SU-DHL-6 (cell line): ENCODE data around the gene MS4A13.

Source experiments
- H2AFZ ChIP-seq: fragments of 200-600 bp; sonication (generic); 2 replicates; pipeline ENCODE4 v1.6.1; 2014; ENCODE audit warnings: low read depth, mild to moderate bottlenecking, moderate library complexity, mixed read lengths, antibody characterized with exemption, low read length; ENCODE audit not compliant: severe bottlenecking
- H3F3A ChIP-seq: fragments of 200-600 bp; shearing (Covaris generic); 2 replicates; pipeline ENCODE4 v1.6.0; 2016; ENCODE audit warnings: antibody characterized with exemption, mild to moderate bottlenecking; ENCODE audit not compliant: insufficient read depth
- H3K27ac ChIP-seq: fragments of 200-600 bp; sonication (generic); 2 replicates; pipeline ENCODE4 v1.5.1; 2016; ENCODE audit warnings: low read depth, mild to moderate bottlenecking, low read length, moderate library complexity, mixed read lengths
- H3K27me3 ChIP-seq: fragments of 200-600 bp; sonication (generic), shearing (Covaris generic); 2 replicates; pipeline ENCODE4 v1.6.0; 2014; ENCODE audit warnings: mild to moderate bottlenecking, low read length
- H3K36me3 ChIP-seq: fragments of 200-600 bp; sonication (generic); 2 replicates; pipeline ENCODE4 v1.6.1; 2014; ENCODE audit warnings: mild to moderate bottlenecking, low read length, mixed read lengths
- H3K4me2 ChIP-seq: fragments of 300-600, 200-600 bp; shearing (Covaris generic), sonication (generic); 2 replicates; pipeline ENCODE4 v1.6.0; 2014; ENCODE audit warnings: low read length, low read depth, mild to moderate bottlenecking; ENCODE audit not compliant: poor library complexity, severe bottlenecking
- H3K4me3 ChIP-seq: fragments of 200-600 bp; sonication (generic); 2 replicates; pipeline ENCODE4 v1.5.1; 2014; ENCODE audit warnings: antibody characterized with exemption, low read length, mild to moderate bottlenecking, mixed read lengths; ENCODE audit not compliant: insufficient read depth, poor library complexity, severe bottlenecking
- H3K79me2 ChIP-seq: fragments of 200-600 bp; sonication (generic); 2 replicates; pipeline ENCODE4 v1.6.1; 2014; ENCODE audit warnings: mild to moderate bottlenecking, low read length, moderate library complexity; ENCODE audit not compliant: insufficient read depth
- H3K9ac ChIP-seq: fragments of 200-600 bp; sonication (generic); 2 replicates; pipeline ENCODE4 v1.7.0; 2014; ENCODE audit warnings: mild to moderate bottlenecking, low read length
- H3K9me2 ChIP-seq: fragments of 200-600 bp; sonication (generic); replicated peaks from 2 replicates; pipeline ENCODE4 v1.6.1; 2014; ENCODE audit warnings: low read length; ENCODE audit not compliant: insufficient read depth
- H3K9me3 ChIP-seq: fragments of 200-600 bp; sonication (generic); 2 replicates; pipeline ENCODE4 v1.6.1; 2014; ENCODE audit warnings: low read length, mixed read lengths; ENCODE audit not compliant: insufficient read depth
- H4K20me1 ChIP-seq: fragments of 200-600 bp; sonication (generic); 2 replicates; pipeline ENCODE4 v1.6.1; 2014; ENCODE audit warnings: low read depth, mild to moderate bottlenecking, antibody characterized with exemption, low read length, moderate library complexity, mixed read lengths
- EZH2phosphoT487 ChIP-seq: fragments of 200-600 bp; sonication (generic), shearing (Covaris generic); conservative IDR thresholded peaks from 2 replicates; pipeline ENCODE4 v1.6.1; 2018; ENCODE audit warnings: mild to moderate bottlenecking, antibody characterized with exemption, low read length, moderate library complexity, mixed read lengths
- TF ChIP-seq, protein P1 (sequence below): fragments of 200-600 bp; sonication (generic); IDR thresholded peaks from one replicate; pipeline ENCODE4 v1.5.1; 2017; ENCODE audit warnings: antibody characterized with exemption, mild to moderate bottlenecking, low read length, moderate library complexity; ENCODE audit not compliant: insufficient read depth, poor library complexity, severe bottlenecking

The MS4A13 gene

GRCh38 chr11:60477035-60477445, 38.2 kb upstream of the MS4A13 start:
- H3K27ac ChIP-seq: peak overlapping the region; percentile 95
- TF ChIP-seq EZH2phosphoT487: no peak
- TF ChIP-seq, protein P1, sequence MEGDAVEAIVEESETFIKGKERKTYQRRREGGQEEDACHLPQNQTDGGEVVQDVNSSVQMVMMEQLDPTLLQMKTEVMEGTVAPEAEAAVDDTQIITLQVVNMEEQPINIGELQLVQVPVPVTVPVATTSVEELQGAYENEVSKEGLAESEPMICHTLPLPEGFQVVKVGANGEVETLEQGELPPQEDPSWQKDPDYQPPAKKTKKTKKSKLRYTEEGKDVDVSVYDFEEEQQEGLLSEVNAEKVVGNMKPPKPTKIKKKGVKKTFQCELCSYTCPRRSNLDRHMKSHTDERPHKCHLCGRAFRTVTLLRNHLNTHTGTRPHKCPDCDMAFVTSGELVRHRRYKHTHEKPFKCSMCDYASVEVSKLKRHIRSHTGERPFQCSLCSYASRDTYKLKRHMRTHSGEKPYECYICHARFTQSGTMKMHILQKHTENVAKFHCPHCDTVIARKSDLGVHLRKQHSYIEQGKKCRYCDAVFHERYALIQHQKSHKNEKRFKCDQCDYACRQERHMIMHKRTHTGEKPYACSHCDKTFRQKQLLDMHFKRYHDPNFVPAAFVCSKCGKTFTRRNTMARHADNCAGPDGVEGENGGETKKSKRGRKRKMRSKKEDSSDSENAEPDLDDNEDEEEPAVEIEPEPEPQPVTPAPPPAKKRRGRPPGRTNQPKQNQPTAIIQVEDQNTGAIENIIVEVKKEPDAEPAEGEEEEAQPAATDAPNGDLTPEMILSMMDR: no peak

GRCh38 chr11:60482361-60482760, 32.8 kb upstream of the MS4A13 start:
- no peaks in the 10 kb centered on the region for H3K9me2 ChIP-seq
- H2AFZ ChIP-seq: no peak overlapping the region
- peaks cover 73% of the 10 kb centered on the region for H3F3A ChIP-seq
- no peaks in the 10 kb centered on the region for H3K36me3 ChIP-seq
- no peaks in the 10 kb centered on the region for H4K20me1 ChIP-seq
- H3K9ac ChIP-seq: peak overlapping the region; percentile 55
- no peaks in the 10 kb centered on the region for H3K9me3 ChIP-seq
- peak overlapping the region; percentile 85 for H3K4me2 ChIP-seq
- peaks cover 3% of the 10 kb centered on the region; the same call in 1 of the 2 replicates for H3K79me2 ChIP-seq
- peak overlapping the region; percentile 20 for H3K4me3 ChIP-seq
- TF ChIP-seq, protein P1: no peak
- TF ChIP-seq EZH2phosphoT487: no peak
- no peaks in the 10 kb centered on the region for H3K27me3 ChIP-seq
- peak overlapping the region; percentile 95 for H3K27ac ChIP-seq

More at GRCh38 chr11:60477035-60477445, 38.2 kb upstream of the MS4A13 start:
- no peaks in the 10 kb centered on the region for H4K20me1 ChIP-seq
- H3F3A ChIP-seq: peaks cover 63% of the 10 kb centered on the region
- H3K9me3 ChIP-seq: no peaks in the 10 kb centered on the region
- H3K79me2 ChIP-seq: peaks cover 3% of the 10 kb centered on the region; the same call in 1 of the 2 replicates
- H3K9ac ChIP-seq: peak overlapping the region; percentile 50
- H3K27me3 ChIP-seq: no peaks in the 10 kb centered on the region
- peak overlapping the region; percentile 85 for H3K4me2 ChIP-seq
- no peaks in the 10 kb centered on the region for H3K9me2 ChIP-seq
- peak overlapping the region; percentile 32 for H3K4me3 ChIP-seq
- no peaks in the 10 kb centered on the region for H3K36me3 ChIP-seq
- H2AFZ ChIP-seq: peak overlapping the region; percentile 93

GRCh38 chr11:60485987-60486386, 29.2 kb upstream of the MS4A13 start:
- H3K9me2 ChIP-seq: no peaks in the 10 kb centered on the region
- H3K9me3 ChIP-seq: no peaks in the 10 kb centered on the region
- no peaks in the 10 kb centered on the region for H4K20me1 ChIP-seq
- no peak for TF ChIP-seq EZH2phosphoT487
- TF ChIP-seq, protein P1: peak; percentile 96
- no peaks in the 10 kb centered on the region for H3K79me2 ChIP-seq
- H3K9ac ChIP-seq: peak overlapping the region; percentile 37; the same call in 1 of the 2 replicates
- peak overlapping the region; percentile 93 for H2AFZ ChIP-seq
- H3K4me3 ChIP-seq: no peak overlapping the region
- H3K27ac ChIP-seq: peak overlapping the region; percentile 72
- H3K4me2 ChIP-seq: peak overlapping the region; percentile 42
- no peaks in the 10 kb centered on the region for H3K27me3 ChIP-seq
- peaks cover 37% of the 10 kb centered on the region for H3F3A ChIP-seq
- H3K36me3 ChIP-seq: no peaks in the 10 kb centered on the region
